Ureter (tissue), 1 donor: Measurements from ENCODE around the gene ZSCAN22. TPM values are rescaled to one million over a fixed set of nuclear protein-coding genes. Genes with fewer than 3 reads are reported as not detected.
"Not testable (repeated sequence)": the region's sequence is repeated elsewhere in the genome, so short reads cannot be mapped to it uniquely, and the experiment has no call there.

Experiments
- DNase-seq: peaks from one replicate; pipeline ENCODE4 v3.0.0-alpha.2; 2020; ENCODE audit warnings: low spot score
- total RNA-seq: library from RNA; stranded (reverse); gene quantifications from one replicate; pipeline ENCODE4 v1.2.4, GENCODE V29; 2023
- donor health status: DM: yes; HTN: yes; CAD: no.

Gene ZSCAN22
- total RNA-seq, 1 donor from 2014 or later = 3.5 TPM

DNA sequence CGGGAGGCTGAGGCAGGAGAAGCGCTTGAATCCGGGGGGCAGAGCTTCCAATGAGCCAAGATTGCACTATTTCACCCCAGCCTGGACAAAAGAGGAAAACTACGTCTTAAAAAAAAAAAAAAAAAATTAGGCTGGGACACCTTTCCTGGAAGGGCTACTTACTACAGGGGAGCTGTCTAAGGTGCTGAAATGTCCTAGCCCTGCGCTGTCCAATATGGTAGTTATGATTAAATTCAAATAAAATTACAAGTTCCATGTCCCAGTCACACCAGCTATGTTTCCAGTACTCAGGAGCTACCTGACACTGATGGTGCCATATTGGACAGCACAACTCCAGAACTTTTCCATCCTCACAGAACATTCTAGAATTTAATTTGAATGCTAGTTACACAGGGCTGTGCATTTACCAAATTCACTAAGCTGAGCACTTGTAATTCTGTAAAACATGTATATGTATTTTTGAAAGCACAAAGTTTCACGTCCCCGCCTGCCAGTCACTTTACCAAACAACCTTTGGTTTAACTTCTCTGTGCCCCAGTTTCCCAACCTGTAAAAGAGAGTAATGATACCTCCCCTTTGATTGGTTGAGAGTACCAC is 9.2 kb upstream of the ZSCAN22 start:
- DNase-seq = no peak

DNA sequence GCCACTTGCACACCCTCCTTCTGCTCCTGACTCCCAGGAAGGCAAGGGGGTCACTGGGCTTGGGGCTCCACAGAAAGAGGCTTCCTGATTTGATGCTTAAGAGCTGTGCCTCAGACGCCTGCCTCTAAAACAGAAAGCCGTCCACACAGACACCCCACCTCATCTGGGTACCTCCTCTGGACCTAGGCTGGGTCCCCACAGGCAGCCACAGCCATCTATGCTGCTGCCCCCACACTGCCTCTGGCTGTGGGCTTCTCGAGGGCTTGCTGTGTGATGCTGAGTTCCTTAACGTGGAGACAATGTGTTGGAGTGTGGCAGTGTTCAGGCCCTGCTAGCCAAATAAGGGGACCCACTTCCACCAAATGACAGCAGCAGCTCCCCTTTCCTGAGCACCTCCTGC is 8.5 kb upstream of the ZSCAN22 start:
- DNase-seq = no peak

- no peak for DNase-seq
These were observed 7.6 kb upstream of the ZSCAN22 start for GRCh38 chr19:58319241-58319640.

GRCh38 chr19:58325311-58326022 is 1.3 kb upstream of the ZSCAN22 start:
- DNase-seq = no peak

- no peak for DNase-seq
These were observed 287 bp upstream of the ZSCAN22 start for GRCh38 chr19:58326501-58326913.

DNA sequence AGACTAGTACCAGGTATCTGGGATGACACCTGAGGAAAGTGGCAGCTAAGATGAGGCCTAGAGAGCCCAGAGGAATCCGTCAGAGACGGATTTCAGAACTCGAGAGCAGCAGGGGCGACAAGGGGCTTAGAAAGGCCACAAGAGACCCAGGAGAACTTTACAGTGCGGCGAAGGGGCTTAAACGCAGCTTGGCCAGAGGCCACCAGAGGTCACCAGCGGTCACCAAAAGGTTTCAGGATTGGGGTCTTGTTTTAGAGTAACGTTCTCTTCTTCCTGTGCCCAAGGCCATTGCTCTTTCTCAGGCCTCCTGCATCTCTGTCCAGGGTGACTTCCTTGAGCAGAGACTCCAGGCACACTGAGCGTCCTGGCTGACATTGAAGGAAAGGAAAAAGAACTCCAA is 2.2 kb downstream of the ZSCAN22 start:
- no peak for DNase-seq

- DNase-seq = no peak
These were observed 3.7 kb downstream of the ZSCAN22 start for GRCh38 chr19:58330458-58330857.

DNA sequence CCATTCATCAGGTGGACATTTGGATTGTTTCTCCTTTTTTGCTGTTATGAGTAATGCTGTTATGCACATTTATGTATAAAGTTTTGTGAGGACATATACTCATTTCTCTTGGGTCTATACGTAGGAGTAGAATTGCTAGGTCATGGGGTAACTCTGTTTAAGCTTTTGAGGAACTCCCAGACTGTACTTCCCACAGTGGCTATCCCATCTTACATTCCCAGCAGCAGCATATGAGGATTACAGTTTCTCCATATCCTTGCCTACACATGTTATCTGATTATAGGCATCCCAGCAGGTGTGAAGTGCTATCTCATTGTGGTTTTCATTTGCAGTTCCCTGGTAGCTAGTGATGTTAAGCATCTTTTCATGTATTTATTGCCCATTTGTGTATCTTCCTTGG is 5.9 kb downstream of the ZSCAN22 start:
- no peak for DNase-seq

DNA sequence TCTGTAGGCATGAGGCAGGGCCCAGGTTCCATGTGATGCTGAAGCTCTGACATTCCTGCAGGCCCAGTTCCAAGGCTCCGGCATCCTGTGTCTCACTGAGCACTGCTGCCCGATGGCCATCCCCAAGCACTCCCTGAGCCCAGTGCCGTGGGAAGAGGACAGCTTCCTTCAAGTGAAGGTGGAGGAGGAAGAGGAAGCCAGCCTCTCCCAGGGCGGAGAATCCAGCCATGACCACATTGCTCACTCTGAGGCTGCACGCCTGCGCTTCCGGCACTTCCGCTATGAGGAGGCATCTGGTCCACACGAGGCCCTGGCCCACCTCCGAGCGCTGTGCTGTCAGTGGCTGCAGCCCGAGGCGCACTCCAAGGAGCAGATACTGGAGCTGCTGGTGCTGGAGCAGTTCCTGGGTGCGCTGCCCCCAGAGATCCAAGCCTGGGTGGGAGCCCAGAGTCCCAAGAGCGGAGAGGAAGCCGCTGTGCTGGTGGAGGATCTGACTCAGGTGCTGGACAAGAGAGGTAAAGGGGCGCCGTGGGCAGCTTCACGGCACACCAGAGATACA is 8.0 kb downstream of the ZSCAN22 start:
- no peak for DNase-seq

DNA sequence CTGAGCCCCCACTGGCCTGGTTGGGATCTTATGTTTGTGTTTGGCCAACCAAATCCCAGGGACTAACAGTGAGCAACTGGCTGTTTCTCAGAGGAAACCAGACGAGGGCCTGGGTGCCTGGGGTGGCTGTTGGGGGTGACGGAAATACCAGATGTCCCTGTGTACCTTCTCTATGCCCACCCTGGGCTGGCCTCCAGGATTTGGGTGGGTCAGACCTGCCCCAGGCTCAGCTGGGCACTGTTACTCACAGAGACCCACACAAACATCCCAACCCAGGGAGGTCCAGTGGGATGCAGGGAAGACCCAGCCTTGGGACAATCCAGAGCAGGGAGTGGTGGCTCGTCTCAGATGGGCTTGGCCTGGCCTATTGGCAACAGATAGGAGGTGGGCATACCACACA is 8.8 kb downstream of the ZSCAN22 start:
- no peak for DNase-seq

DNA sequence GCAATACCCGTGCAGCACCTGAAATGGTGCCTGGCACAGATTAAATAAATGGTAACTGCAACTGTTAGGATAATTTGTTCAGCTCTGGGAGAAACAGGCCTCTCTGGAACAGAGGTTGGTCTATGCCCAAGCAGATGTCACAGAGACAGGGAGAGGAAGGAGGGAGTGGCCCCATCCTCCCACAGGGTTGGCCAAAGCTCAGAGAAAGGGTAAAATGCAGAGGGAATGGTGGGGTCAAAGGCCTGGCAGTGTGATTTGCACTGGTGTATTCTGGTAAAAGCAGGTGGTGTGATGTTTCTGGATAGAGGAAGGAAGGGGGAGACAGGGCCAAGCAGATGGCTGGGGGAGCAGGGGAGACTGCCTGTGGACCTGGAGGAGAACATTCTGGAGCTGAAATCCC is 9.4 kb downstream of the ZSCAN22 start:
- no peak for DNase-seq

GRCh38 chr19:58336820-58337219 is 10.0 kb downstream of the ZSCAN22 start:
- no peak for DNase-seq

GRCh38 chr19:58338336-58338735 is 11.5 kb downstream of the ZSCAN22 start:
- DNase-seq = no peak

GRCh38 chr19:58338825-58339558 is 12.2 kb downstream of the ZSCAN22 start:
- no peak for DNase-seq

GRCh38 chr19:58345558-58345957 is 18.8 kb downstream of the ZSCAN22 start:
- no peak for DNase-seq

DNA sequence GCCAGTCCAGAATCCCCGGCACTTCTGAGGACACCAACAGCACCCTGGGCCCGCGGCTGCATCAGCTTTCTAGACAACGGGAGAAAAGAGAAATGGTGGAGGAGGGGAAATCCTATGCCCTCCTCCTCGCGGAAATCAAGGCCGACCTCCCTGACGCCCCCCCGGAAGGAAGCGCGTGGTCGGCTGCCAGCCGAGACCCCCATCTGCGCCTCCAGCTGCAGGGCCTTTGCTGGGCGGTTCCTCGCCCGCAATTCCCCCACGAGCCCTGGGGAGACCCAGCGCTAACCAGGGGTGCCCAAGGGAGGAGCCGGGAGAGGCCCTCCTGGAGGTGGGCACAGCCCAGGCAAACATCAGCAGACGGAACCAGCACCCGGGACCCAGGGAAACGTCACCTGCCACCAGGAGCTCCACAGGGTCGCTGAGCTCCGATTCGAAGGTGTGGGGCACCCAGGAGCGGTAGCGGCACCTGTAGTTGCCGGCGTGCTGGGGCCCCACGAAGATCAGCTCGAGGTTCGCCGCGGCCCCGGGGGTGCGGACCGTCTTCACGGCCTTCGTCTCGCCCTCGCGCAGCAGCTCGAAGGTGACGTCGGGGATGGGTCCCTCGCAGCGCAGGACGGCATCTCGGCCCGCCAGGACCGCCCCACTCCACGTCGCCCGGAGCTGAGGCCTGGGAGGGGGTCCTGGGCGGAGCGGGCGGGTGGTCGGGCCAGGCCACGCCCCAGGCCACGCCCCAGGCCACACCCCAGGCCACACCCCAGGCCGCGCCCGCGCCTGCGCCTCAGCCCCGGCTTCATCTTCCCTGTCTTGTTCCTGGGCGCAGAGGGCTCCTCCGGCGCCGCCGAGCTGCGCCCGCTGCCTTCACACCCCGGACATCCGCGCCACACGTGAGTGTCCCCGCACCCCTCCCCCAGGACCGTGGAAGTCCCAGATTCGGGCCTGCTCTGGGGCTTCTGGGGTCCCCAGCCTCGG is 20.5 kb downstream of the ZSCAN22 start:
- DNase-seq = peak; percentile 72

- not testable (repeated sequence) for DNase-seq
These were observed 21.3 kb downstream of the ZSCAN22 start for GRCh38 chr19:58348080-58348479.

- DNase-seq = no peak
These were observed 22.8 kb downstream of the ZSCAN22 start for GRCh38 chr19:58349590-58349989.

DNA sequence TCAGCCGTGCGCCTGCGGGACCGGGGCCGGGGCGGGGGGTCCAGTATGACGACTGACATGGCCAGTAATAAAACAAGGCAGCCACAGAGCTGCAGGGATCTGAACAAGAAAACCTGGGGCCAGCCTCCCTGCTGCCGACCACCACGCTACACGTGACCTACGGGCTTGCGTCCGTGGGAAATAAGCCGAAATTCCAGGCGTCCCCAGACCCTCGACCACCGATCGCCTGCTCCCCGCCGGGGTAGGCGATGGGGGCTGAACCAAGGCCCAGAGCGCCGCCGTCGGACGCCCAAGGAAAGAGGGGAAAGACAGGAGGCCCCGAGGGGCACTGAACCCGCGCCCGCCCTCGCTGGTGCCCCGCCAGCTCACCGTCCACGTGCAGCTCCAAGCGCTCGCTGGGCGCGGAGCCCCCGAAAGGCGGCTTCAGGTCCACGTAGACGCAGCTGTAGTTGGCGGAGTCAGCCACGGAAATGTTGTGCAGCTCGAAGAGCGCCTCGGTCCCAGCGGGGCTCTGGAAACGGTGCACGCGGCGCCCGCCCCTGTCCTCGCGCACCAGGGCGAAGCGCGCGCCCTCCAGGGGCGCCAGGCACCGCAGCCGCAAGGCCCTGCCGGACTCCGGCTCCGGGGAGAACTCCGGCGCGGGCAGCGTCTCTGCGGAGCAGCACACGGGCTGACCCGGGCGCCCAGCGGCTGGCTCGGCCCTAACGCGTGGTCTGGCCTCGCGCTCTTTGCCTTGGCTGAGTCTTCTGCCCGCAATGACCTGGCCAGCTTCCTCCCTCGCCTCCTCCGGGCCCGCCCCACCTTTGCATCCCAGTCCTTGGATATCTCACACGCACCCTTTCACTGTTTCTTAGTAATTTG is 23.4 kb downstream of the ZSCAN22 start:
- no peak for DNase-seq

- no peak for DNase-seq
These were observed 24.2 kb downstream of the ZSCAN22 start for GRCh38 chr19:58350871-58351557.
